OCI-LY3 (cell line): ENCODE data around the gene ZNF710.

ENCODE experiments used
- H2AFZ ChIP-seq: fragments of 200-600, 300-600 bp; shearing (Covaris generic); 2 replicates; pipeline ENCODE4 v1.6.0; 2014; ENCODE audit warnings: antibody characterized with exemption, low read depth, low read length
- H3K27ac ChIP-seq: fragments of 200-600, 300-600 bp; sonication (generic); 2 replicates; pipeline ENCODE4 v1.5.1; 2014; ENCODE audit warnings: mild to moderate bottlenecking, low read length, moderate library complexity, mixed read lengths
- H3K27me3 ChIP-seq: fragments of 200-600, 300-600 bp; sonication (generic); 2 replicates; pipeline ENCODE4 v1.6.1; 2014; ENCODE audit warnings: low read depth, low read length, mixed read lengths
- H3K36me3 ChIP-seq: fragments of 200-600, 300-600 bp; sonication (generic); replicated peaks from 2 replicates; pipeline ENCODE3; 2014; ENCODE audit warnings: low read depth, low read length, mixed read lengths
- H3K4me1 ChIP-seq: fragments of 300-600, 200-600 bp; sonication (generic); 2 replicates; pipeline ENCODE4 v1.6.1; 2014; ENCODE audit warnings: low read length, mixed read lengths
- H3K4me2 ChIP-seq: fragments of 200-600, 300-600 bp; sonication (generic); 2 replicates; pipeline ENCODE4 v1.6.1; 2014; ENCODE audit warnings: low read length, mixed read lengths
- H3K4me3 ChIP-seq: fragments of 300-600, 200-600 bp; sonication (generic); 2 replicates; pipeline ENCODE4 v1.5.1; 2014; ENCODE audit warnings: antibody characterized with exemption, mild to moderate bottlenecking, low read length, moderate library complexity
- H3K79me2 ChIP-seq: fragments of 300-600, 200-600 bp; shearing (Covaris generic); 2 replicates; pipeline ENCODE4 v1.6.1; 2014; ENCODE audit warnings: mild to moderate bottlenecking, low read length, mixed read lengths
- H3K9ac ChIP-seq: fragments of 300-600, 200-600 bp; shearing (Covaris generic); 2 replicates; pipeline ENCODE4 v1.6.0; 2014; ENCODE audit warnings: mild to moderate bottlenecking, low read length, moderate library complexity
- H3K9me3 ChIP-seq: fragments of 200-600, 300-600 bp; shearing (Covaris generic); 2 replicates; pipeline ENCODE4 v1.6.1; 2014; ENCODE audit warnings: low read length, mixed read lengths; ENCODE audit not compliant: insufficient read depth
- H4K20me1 ChIP-seq: fragments of 200-600, 300-600 bp; sonication (generic); 2 replicates; pipeline ENCODE4 v1.6.1; 2016; ENCODE audit warnings: low read length, mixed read lengths; ENCODE audit not compliant: insufficient read depth
- CTCF ChIP-seq: fragments of 200-600, 300-600 bp; sonication (generic); IDR thresholded peaks from 2 replicates; pipeline ENCODE4 v1.5.1; 2014; ENCODE audit warnings: antibody characterized with exemption, low read length, low read depth
- EZH2phosphoT487 ChIP-seq: fragments of 200-600 bp; shearing (Covaris generic); IDR thresholded peaks from 2 replicates; pipeline ENCODE4 v1.6.1; 2018; ENCODE audit warnings: antibody characterized with exemption, mixed run types, low read depth

Gene ZNF710

GRCh38 chr15:90078965-90079364, 77.8 kb downstream of the ZNF710 start:
- H4K20me1 ChIP-seq: no peaks in the 10 kb centered on the region

DNA sequence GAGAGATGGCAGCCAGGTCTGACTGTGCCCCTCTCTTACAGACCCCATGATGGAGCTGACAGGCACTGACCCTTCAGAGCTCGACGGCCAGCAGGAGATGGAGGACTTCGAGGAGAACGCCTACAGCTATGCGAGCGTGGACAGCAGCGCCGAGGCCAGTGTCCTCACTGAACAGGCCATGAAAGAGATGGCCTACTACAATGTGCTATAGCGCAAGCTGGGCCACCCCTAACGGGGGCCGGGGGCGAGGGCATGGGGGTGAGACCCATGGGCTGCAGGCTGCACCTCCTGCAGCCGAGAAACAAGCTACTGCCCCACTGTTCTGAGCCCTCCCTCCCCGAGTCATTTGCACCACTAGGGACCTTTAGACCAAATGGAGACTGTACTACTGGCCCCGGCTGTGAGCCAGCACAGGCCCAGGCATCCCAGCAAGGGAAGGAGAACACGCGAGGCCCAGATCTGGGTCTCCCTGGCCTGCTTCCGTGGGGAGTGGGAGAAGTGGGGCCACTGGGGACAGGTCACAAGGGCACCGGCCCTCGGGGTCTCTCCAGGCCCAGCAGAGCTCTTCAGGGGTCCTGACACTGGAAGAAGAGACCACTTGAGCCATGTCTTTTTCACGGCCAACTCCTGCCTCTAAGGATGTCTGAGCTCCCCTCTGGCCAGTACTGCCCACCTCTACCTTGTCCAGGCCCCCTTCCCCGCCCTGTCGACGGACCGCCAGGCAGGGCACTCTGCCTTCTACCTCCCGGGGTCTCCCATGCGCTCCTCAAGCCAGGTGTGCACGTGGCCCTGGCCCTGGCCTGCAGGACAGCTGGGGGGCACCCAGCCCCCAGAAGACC, 78.7 kb downstream of the ZNF710 start:
- no peak overlapping the region for H3K4me2 ChIP-seq
- TF ChIP-seq EZH2phosphoT487: no peak
- no peaks in the 10 kb centered on the region for H3K4me1 ChIP-seq
- no peaks in the 10 kb centered on the region for H3K9me3 ChIP-seq
- H3K36me3 ChIP-seq: peaks cover 70% of the 10 kb centered on the region
- H2AFZ ChIP-seq: no peak overlapping the region
- 0 out of 2 replicates have a peak, but pooled peaks cover 3% of the 10 kb centered on the region for H4K20me1 ChIP-seq
- no peaks in the 10 kb centered on the region for H3K79me2 ChIP-seq
- no peak overlapping the region for H3K27ac ChIP-seq
- H3K27me3 ChIP-seq: no peaks in the 10 kb centered on the region
- H3K9ac ChIP-seq: no peak overlapping the region
- no peak overlapping the region for H3K4me3 ChIP-seq

More at GRCh38 chr15:90078965-90079364, 77.8 kb downstream of the ZNF710 start:
- Histone ChIP-seq H2AFZ (no peak overlapping the region), H3K4me1 (no peaks in the 10 kb centered on the region), H3K27me3 (no peaks in the 10 kb centered on the region), H3K27ac (no peak overlapping the region), H3K4me2 (no peak overlapping the region), H3K9me3 (no peaks in the 10 kb centered on the region), H3K36me3 (peaks cover 70% of the 10 kb centered on the region), H3K79me2 (no peaks in the 10 kb centered on the region), H3K9ac (no peak overlapping the region), H3K4me3 (no peak overlapping the region)
- TF ChIP-seq CTCF: no peak
- no peak for TF ChIP-seq EZH2phosphoT487

GRCh38 chr15:90080458-90080755, 79.3 kb downstream of the ZNF710 start:
- Histone ChIP-seq H3K36me3 (peaks cover 72% of the 10 kb centered on the region), H3K4me1 (no peaks in the 10 kb centered on the region), H3K79me2 (no peaks in the 10 kb centered on the region; the same call in 1 of the 2 replicates), H3K27ac (no peak overlapping the region), H2AFZ (no peak overlapping the region), H4K20me1 (0 out of 2 replicates have a peak, but pooled peaks cover 3% of the 10 kb centered on the region), H3K4me2 (no peak overlapping the region), H3K9ac (no peak overlapping the region), H3K9me3 (no peaks in the 10 kb centered on the region), H3K27me3 (no peaks in the 10 kb centered on the region), H3K4me3 (no peak overlapping the region)
- no peak for TF ChIP-seq CTCF
- no peak for TF ChIP-seq EZH2phosphoT487

- H4K20me1 ChIP-seq: 0 out of 2 replicates have a peak, but pooled peaks cover 3% of the 10 kb centered on the region
- no peak overlapping the region for H3K9ac ChIP-seq
- H3K4me1 ChIP-seq: no peaks in the 10 kb centered on the region
Observed at GRCh38 chr15:90080818-90081393, 79.8 kb downstream of the ZNF710 start.

More at GRCh38 chr15:90080818-90081393, 79.8 kb downstream of the ZNF710 start:
- Histone ChIP-seq H3K4me3 (no peak overlapping the region), H3K79me2 (peaks cover 2% of the 10 kb centered on the region; the same call in 1 of the 2 replicates), H3K27ac (no peak overlapping the region), H3K27me3 (no peaks in the 10 kb centered on the region), H3K4me2 (no peak overlapping the region), H3K9me3 (no peaks in the 10 kb centered on the region), H3K36me3 (peaks cover 72% of the 10 kb centered on the region), H2AFZ (no peak overlapping the region)
- TF ChIP-seq CTCF (no peak), EZH2phosphoT487 (no peak)
